ENCODE results near the gene GALNT8.

GALNT8 gene

GRCh38 chr12:4738541-4738940 is 18.3 kb downstream of the GALNT8 start:
- TF ChIP-seq SPI1 (IDR thresholded peaks at IDR 0.05; ENCODE audit: borderline replicate concordance, low read depth) (no peak), GABPA (IDR thresholded peaks at IDR 0.05; ENCODE audit: low read depth) (no peak), REST (IDR thresholded peaks at IDR 0.05; ENCODE audit: insufficient replicate concordance, low read depth) (no peak), POLR2AphosphoS5 (IDR thresholded peaks at IDR 0.05; ENCODE audit: low read depth) (no peak)
- TF ChIP-seq, protein P1, sequence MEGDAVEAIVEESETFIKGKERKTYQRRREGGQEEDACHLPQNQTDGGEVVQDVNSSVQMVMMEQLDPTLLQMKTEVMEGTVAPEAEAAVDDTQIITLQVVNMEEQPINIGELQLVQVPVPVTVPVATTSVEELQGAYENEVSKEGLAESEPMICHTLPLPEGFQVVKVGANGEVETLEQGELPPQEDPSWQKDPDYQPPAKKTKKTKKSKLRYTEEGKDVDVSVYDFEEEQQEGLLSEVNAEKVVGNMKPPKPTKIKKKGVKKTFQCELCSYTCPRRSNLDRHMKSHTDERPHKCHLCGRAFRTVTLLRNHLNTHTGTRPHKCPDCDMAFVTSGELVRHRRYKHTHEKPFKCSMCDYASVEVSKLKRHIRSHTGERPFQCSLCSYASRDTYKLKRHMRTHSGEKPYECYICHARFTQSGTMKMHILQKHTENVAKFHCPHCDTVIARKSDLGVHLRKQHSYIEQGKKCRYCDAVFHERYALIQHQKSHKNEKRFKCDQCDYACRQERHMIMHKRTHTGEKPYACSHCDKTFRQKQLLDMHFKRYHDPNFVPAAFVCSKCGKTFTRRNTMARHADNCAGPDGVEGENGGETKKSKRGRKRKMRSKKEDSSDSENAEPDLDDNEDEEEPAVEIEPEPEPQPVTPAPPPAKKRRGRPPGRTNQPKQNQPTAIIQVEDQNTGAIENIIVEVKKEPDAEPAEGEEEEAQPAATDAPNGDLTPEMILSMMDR (IDR thresholded peaks at IDR 0.05; ENCODE audit: insufficient read depth, low read length), result no peak
- H3K4me3 ChIP-seq (replicated peaks; ENCODE audit: insufficient read depth, low read length), result no peak overlapping the region
- no peak overlapping the region for H3K27ac ChIP-seq (replicated peaks)
- DNase-seq (ENCODE audit: low read depth in 1 of 2, low spot score in 1 of 2), result no peak
- H3K27me3 ChIP-seq (ENCODE audit: insufficient read depth, poor library complexity, severe bottlenecking), result no peaks in the 10 kb centered on the region

DNA sequence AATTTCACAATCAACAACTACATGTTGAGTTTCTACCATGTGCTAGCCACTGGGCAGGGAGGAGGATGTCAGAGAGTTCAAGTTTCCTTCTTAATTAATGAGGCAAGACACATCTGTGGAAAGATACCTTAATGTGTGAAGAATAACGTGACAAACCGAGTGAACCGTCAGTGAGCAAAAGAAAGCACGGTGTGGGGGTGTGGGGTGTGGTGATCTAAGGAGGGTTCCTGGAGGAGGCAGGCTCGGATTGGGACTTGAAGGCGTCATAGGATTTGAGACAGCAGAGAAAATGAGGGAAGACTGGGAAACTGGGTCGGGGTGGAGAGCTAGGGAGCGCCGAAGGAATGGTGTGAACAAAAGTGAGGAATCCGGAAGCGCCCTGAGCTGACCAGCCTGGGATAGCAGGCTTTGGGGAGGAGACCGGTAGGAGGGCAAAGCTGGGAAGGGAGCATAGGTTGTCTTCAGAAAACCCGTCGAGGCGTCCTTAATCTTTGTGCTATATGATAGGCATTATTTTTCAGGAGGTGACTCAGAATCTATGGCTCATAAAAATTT is 22.3 kb downstream of the GALNT8 start:
- no peak overlapping the region for H3K27ac ChIP-seq (replicated peaks)
- TF ChIP-seq GABPA (IDR thresholded peaks at IDR 0.05; ENCODE audit: low read depth), result no peak
- no peak overlapping the region for H3K4me3 ChIP-seq (replicated peaks; ENCODE audit: insufficient read depth, low read length)
- DNase-seq (ENCODE audit: low read depth in 1 of 2, low spot score in 1 of 2), result no peak
- no peaks in the 10 kb centered on the region for H3K27me3 ChIP-seq (ENCODE audit: insufficient read depth, poor library complexity, severe bottlenecking)

DNA sequence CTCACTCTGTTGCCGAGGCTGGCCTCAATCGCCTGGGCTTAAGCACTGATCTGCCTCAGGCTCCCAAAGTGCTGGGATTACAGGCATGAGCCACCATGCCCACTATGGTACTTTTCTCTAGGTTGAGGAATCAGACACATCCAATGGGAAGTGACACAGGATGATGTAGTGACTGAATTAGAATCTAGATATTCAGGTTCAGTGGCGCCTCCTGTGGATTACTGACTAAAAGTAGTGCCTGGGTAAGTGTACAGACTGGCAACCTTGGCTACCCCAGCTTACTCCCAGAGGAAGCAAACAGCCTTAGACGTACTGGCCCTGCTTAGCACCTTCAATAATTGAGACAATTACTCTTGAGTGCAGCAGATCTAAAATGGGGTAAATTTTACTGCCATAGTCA is 22.8 kb downstream of the GALNT8 start:
- TF ChIP-seq GABPA (IDR thresholded peaks at IDR 0.05; ENCODE audit: low read depth) (no peak), SPI1 (IDR thresholded peaks at IDR 0.05; ENCODE audit: borderline replicate concordance, low read depth) (no peak), POLR2AphosphoS5 (IDR thresholded peaks at IDR 0.05; ENCODE audit: low read depth) (no peak), REST (IDR thresholded peaks at IDR 0.05; ENCODE audit: insufficient replicate concordance, low read depth) (no peak)
- TF ChIP-seq, protein P1 (IDR thresholded peaks at IDR 0.05; ENCODE audit: insufficient read depth, low read length), result no peak
- Histone ChIP-seq H3K27ac (replicated peaks) (no peak overlapping the region), H3K27me3 (ENCODE audit: insufficient read depth, poor library complexity, severe bottlenecking) (peaks cover 2% of the 10 kb centered on the region), H3K4me3 (replicated peaks; ENCODE audit: insufficient read depth, low read length) (no peak overlapping the region)
- DNase-seq (ENCODE audit: low read depth in 1 of 2, low spot score in 1 of 2), result no peak

DNA sequence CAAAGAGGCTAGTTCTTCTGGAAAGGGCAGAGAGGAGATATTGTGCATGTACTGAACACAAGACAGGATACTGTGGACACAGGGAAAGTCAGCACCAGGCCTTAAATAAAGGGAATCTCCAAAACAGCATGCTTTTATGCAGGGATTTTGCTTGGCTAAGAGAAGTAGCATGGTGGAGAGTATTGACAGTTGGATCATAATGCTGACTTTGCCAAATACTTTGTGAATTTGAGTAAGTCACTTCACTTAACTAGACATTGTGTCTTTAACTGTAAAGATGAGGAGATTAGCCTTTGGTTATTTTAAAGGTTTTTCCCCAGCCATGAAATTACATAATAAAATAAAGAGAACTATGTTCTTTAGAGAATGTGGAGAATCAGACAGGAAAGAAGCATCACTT is 24.5 kb downstream of the GALNT8 start:
- H3K27ac ChIP-seq (replicated peaks), result no peak overlapping the region

More for the DNA sequence above, 24.5 kb downstream of the GALNT8 start:
- no peak for DNase-seq (ENCODE audit: low read depth in 1 of 2, low spot score in 1 of 2)
- TF ChIP-seq POLR2AphosphoS5 (IDR thresholded peaks at IDR 0.05; ENCODE audit: low read depth) (no peak), REST (IDR thresholded peaks at IDR 0.05; ENCODE audit: insufficient replicate concordance, low read depth) (no peak), SPI1 (IDR thresholded peaks at IDR 0.05; ENCODE audit: borderline replicate concordance, low read depth) (no peak), GABPA (IDR thresholded peaks at IDR 0.05; ENCODE audit: low read depth) (no peak)
- TF ChIP-seq, protein P1 (IDR thresholded peaks at IDR 0.05; ENCODE audit: insufficient read depth, low read length), result no peak
- H3K27me3 ChIP-seq (ENCODE audit: insufficient read depth, poor library complexity, severe bottlenecking), result peaks cover 4% of the 10 kb centered on the region
- H3K4me3 ChIP-seq (replicated peaks; ENCODE audit: insufficient read depth, low read length), result no peak overlapping the region

Measured in HL-60 (cell line).